Gastrocnemius medialis (tissue), 4 donors: ENCODE measurements around the gene SLX4IP. TPM values are rescaled to one million over a fixed set of nuclear protein-coding genes. Genes with fewer than 3 reads are reported as not detected.

ENCODE experiments used
- ATAC-seq, 2 donors: fragments of 150-250 bp; one replicate each; pipeline ENCODE4 v1.9.1; 2016
- DNase-seq, 2 donors: peaks; one replicate each; pipeline ENCODE4 v3.0.0-alpha.2; 2019
- H3K27ac ChIP-seq, 4 donors: fragments of 200-600 bp; sonication (generic); 1 replicate in 1 of 4; 2 replicates in 3 of 4; pipeline ENCODE4 v1.5.1; 2016 to 2018; ENCODE audit warnings: mild to moderate bottlenecking in 2 of 4, moderate library complexity in 1 of 4
- H3K27me3 ChIP-seq, 3 donors: fragments of 200-600 bp; sonication (generic) in 2 of 3; 1 replicate in 1 of 3; 2 replicates in 2 of 3; pipeline versions ENCODE4 v1.5.1 to v1.6.0; 2016 to 2019; ENCODE audit warnings: mild to moderate bottlenecking in 1 of 3, moderate library complexity in 1 of 3
- H3K36me3 ChIP-seq, 2 donors: fragments of 200-600 bp; sonication (generic) in 1 of 2; one replicate each; pipeline ENCODE4 v1.5.1; 2017 to 2018
- H3K4me1 ChIP-seq, 2 donors: fragments of 200-600 bp; sonication (generic) in 1 of 2; one replicate each; pipeline ENCODE4 v1.5.1; 2016 to 2017; ENCODE audit warnings: mild to moderate bottlenecking in 2 of 2
- H3K4me3 ChIP-seq, 4 donors: fragments of 200-600 bp; sonication (generic) in 3 of 4; 1 replicate in 1 of 4; 2 replicates in 3 of 4; pipeline ENCODE4 v1.5.1; 2016 to 2019; ENCODE audit warnings: mild to moderate bottlenecking in 2 of 4
- H3K9me3 ChIP-seq, 3 donors: fragments of 200-600 bp; sonication (generic) in 2 of 3; 1 replicate in 1 of 3; 2 replicates in 2 of 3; pipeline ENCODE4 v1.5.1; 2016 to 2019
- CTCF ChIP-seq, 5 experiments: fragments of 450-650 bp in 3 of 5; fragments of 200-600 bp in 2 of 5; sonication (generic) in 2 of 5; IDR thresholded peaks in 4 of 5; conservative IDR thresholded peaks in 1 of 5; 1 replicate in 4 of 5; 2 replicates in 1 of 5; pipeline ENCODE4 v1.5.1; 2016 to 2019; ENCODE audit warnings: antibody characterized with exemption in 5 of 5, mild to moderate bottlenecking in 3 of 5, moderate library complexity in 3 of 5
- POLR2A ChIP-seq, 2 donors: fragments of 450-650 bp; IDR thresholded peaks; one replicate each; pipeline ENCODE4 v1.6.1; 2017; ENCODE audit warnings: antibody characterized with exemption in 2 of 2, mild to moderate bottlenecking in 2 of 2, moderate library complexity in 2 of 2
- in situ Hi-C, 4 donors: fragments of 200-750 bp; cut with MboI; loops; one replicate each; pipeline versions ENCODE4 v1.15.0 to v1.8.0; 2017; ENCODE audit warnings: low sequenced_read_pairs in 4 of 4
- intact Hi-C: fragments of 100-400 bp; cut with DNase I; formaldehyde crosslinking; loops from one replicate; pipeline ENCODE4 v1.15.1; 2023; ENCODE audit warnings: low total_unique reads
- total RNA-seq, 4 donors: library from RNA; depleted of rRNA; stranded (reverse); fragments of >200 nt; gene quantifications; one replicate each; pipeline versions ENCODE4 v1.1.0 to v1.2.3, GENCODE V29; 2016

The SLX4IP gene
- total RNA-seq, 4 donors from 2014 or later: 0.22 to 1.3 (median 0.71) TPM

GRCh38 chr20:10537850-10538480 lies 102.9 kb downstream of the SLX4IP start:
- Histone ChIP-seq H3K4me1 (no peaks in the 10 kb centered on the region), H3K4me3 (no peak overlapping the region), H3K36me3 (no peaks in the 10 kb centered on the region), H3K27ac (no peak overlapping the region), H3K27me3 (no peaks in the 10 kb centered on the region), H3K9me3 (no peaks in the 10 kb centered on the region)
- ATAC-seq: no peak
- no peak for DNase-seq
- intact Hi-C loops (loop anchor here (5.0 to 10.0 kb wide), 2 partner anchors 71 to 563 kb away; no protein-coding TSS in a partner anchor), in situ Hi-C loops (no loop called here)
- no peak for TF ChIP-seq POLR2A (IDR thresholded peaks at IDR 0.05)
- no peak for TF ChIP-seq CTCF (IDR thresholded peaks at IDR 0.05 in 4 of 5, conservative IDR thresholded peaks at IDR 0.05 in 1 of 5)

GRCh38 chr20:10538768-10539167 lies 103.7 kb downstream of the SLX4IP start:
- TF ChIP-seq POLR2A (IDR thresholded peaks at IDR 0.05) (no peak), CTCF (IDR thresholded peaks at IDR 0.05 in 4 of 5, conservative IDR thresholded peaks at IDR 0.05 in 1 of 5) (no peak)
- no peak overlapping the region for H3K27ac ChIP-seq
- DNase-seq: no peak
- H3K4me1 ChIP-seq: no peaks in the 10 kb centered on the region
- no peaks in the 10 kb centered on the region for H3K9me3 ChIP-seq
- H3K27me3 ChIP-seq: no peaks in the 10 kb centered on the region
- no peaks in the 10 kb centered on the region for H3K36me3 ChIP-seq
- H3K4me3 ChIP-seq: no peak overlapping the region
- intact Hi-C loops: loop anchor here (5.0 to 10.0 kb wide), 2 partner anchors 71 to 564 kb away; no protein-coding TSS in a partner anchor
- in situ Hi-C loops: no loop called here
- no peak for ATAC-seq

GRCh38 chr20:10539818-10540553 lies 104.9 kb downstream of the SLX4IP start:
- DNase-seq (no peak), ATAC-seq (no peak)
- TF ChIP-seq POLR2A (IDR thresholded peaks at IDR 0.05): no peak
- no peak for TF ChIP-seq CTCF (IDR thresholded peaks at IDR 0.05 in 4 of 5, conservative IDR thresholded peaks at IDR 0.05 in 1 of 5)
- intact Hi-C loops: loop anchor here (5.0 to 10.0 kb wide), 2 partner anchors 73 to 565 kb away; no protein-coding TSS in a partner anchor
- no peak overlapping the region for H3K27ac ChIP-seq
- no peaks in the 10 kb centered on the region for H3K36me3 ChIP-seq
- H3K9me3 ChIP-seq: no peaks in the 10 kb centered on the region
- H3K4me3 ChIP-seq: no peak overlapping the region
- no peaks in the 10 kb centered on the region for H3K4me1 ChIP-seq
- in situ Hi-C loops: no loop called here
- H3K27me3 ChIP-seq: no peaks in the 10 kb centered on the region

- H3K27ac ChIP-seq: no peak overlapping the region
- no peaks in the 10 kb centered on the region for H3K36me3 ChIP-seq
- no peaks in the 10 kb centered on the region for H3K4me1 ChIP-seq
- no peaks in the 10 kb centered on the region for H3K27me3 ChIP-seq
- H3K4me3 ChIP-seq: no peak overlapping the region
- intact Hi-C loops (no loop called here), in situ Hi-C loops (no loop called here)
- ATAC-seq: peak in 1 of 2 donors; percentile 44
- TF ChIP-seq CTCF (IDR thresholded peaks at IDR 0.05 in 4 of 5, conservative IDR thresholded peaks at IDR 0.05 in 1 of 5): no peak
- no peak for TF ChIP-seq POLR2A (IDR thresholded peaks at IDR 0.05)
- H3K9me3 ChIP-seq: no peaks in the 10 kb centered on the region
- DNase-seq: no peak
Observed at GRCh38 chr20:10540636-10541493, 105.8 kb downstream of the SLX4IP start.
